GM21515 (cell line): ENCODE data around the gene SLCO3A1.
"Not testable (repeated sequence)": the region's sequence is repeated elsewhere in the genome, so short reads cannot be mapped to it uniquely, and the experiment has no call there.

ENCODE experiments used
- ATAC-seq: cut with Tn5 transposase; IDR thresholded peaks from one replicate; pipeline ENCODE4 v1.9.1; 2021; ENCODE audit not compliant: unreplicated experiment

The SLCO3A1 gene

GRCh38 chr15:91961357-91961756 is 107.8 kb downstream of the SLCO3A1 start:
- no peak for ATAC-seq

GRCh38 chr15:91963747-91964146 is 110.2 kb downstream of the SLCO3A1 start:
- ATAC-seq: not testable (repeated sequence)

- ATAC-seq: no peak
Measured at GRCh38 chr15:91965501-91966193, 112.1 kb downstream of the SLCO3A1 start.

GRCh38 chr15:91966194-91966552 is 112.7 kb downstream of the SLCO3A1 start:
- ATAC-seq: no peak

- no peak for ATAC-seq
Measured at GRCh38 chr15:91967935-91968606, 114.6 kb downstream of the SLCO3A1 start.

GRCh38 chr15:91968610-91969009 is 115.1 kb downstream of the SLCO3A1 start:
- no peak for ATAC-seq

- ATAC-seq: no peak
Measured at GRCh38 chr15:91970142-91970541, 116.6 kb downstream of the SLCO3A1 start.

- ATAC-seq: no peak
Measured at GRCh38 chr15:91973481-91973880, 120.0 kb downstream of the SLCO3A1 start.

GRCh38 chr15:91974321-91974720 is 120.8 kb downstream of the SLCO3A1 start:
- no peak for ATAC-seq

- no peak for ATAC-seq
Measured at GRCh38 chr15:91975241-91975978, 121.9 kb downstream of the SLCO3A1 start.

GRCh38 chr15:91976966-91977365 is 123.5 kb downstream of the SLCO3A1 start:
- no peak for ATAC-seq

- ATAC-seq: no peak
Measured at GRCh38 chr15:91980502-91981267, 127.2 kb downstream of the SLCO3A1 start.

GRCh38 chr15:91981821-91982800 is 128.6 kb downstream of the SLCO3A1 start:
- ATAC-seq: no peak

GRCh38 chr15:91983729-91984340 is 130.3 kb downstream of the SLCO3A1 start:
- ATAC-seq: no peak

GRCh38 chr15:91985297-91985696 is 131.8 kb downstream of the SLCO3A1 start:
- no peak for ATAC-seq

GRCh38 chr15:91988071-91988470 is 134.6 kb downstream of the SLCO3A1 start:
- ATAC-seq: no peak

GRCh38 chr15:91988655-91989054 is 135.1 kb downstream of the SLCO3A1 start:
- no peak for ATAC-seq

- no peak for ATAC-seq
Measured at GRCh38 chr15:91989821-91990220, 136.3 kb downstream of the SLCO3A1 start.

- no peak for ATAC-seq
Measured at GRCh38 chr15:91992945-91993344, 139.4 kb downstream of the SLCO3A1 start.

GRCh38 chr15:91995146-91995545 is 141.6 kb downstream of the SLCO3A1 start:
- ATAC-seq: no peak
